HEK293 (cell line): ENCODE data around the gene ADGRD1.

Experiments
- CTCF ChIA-PET: fragments of 350-600 bp; formaldehyde crosslinking; extraction: SDS; loops from one replicate; lab custom pipeline; 2021; ENCODE audit warnings: antibody characterized with exemption; lab: Yijun Ruan, JAX
- POLR2A ChIA-PET: fragments of 300-600 bp; formaldehyde crosslinking; extraction: SDS; loops from one replicate; lab custom pipeline; 2020; ENCODE audit warnings: antibody characterized with exemption, inconsistent platforms; lab: Yijun Ruan, JAX
- H3K27ac ChIP-seq: fragments of 200-500 bp; sonication (Bioruptor generic); 2 replicates; pipeline ENCODE4 v1.5.1; 2014; ENCODE audit warnings: low read depth, low read length, control low read depth, inconsistent platforms; ENCODE audit errors: extremely low read depth
- H3K36me3 ChIP-seq, 2 experiments: fragments of 200-500 bp in 1 of 2; sonication (Bioruptor generic) in 1 of 2; 1 replicate in 1 of 2; 2 replicates in 1 of 2; pipeline ENCODE4 v1.5.1; 2014 to 2017; ENCODE audit warnings: inconsistent platforms in 2 of 2, low read length in 2 of 2; ENCODE audit not compliant: control insufficient read depth in 2 of 2, insufficient read depth in 1 of 2
- H3K4me1 ChIP-seq: fragments of 200-500 bp; sonication (Bioruptor generic); 2 replicates; pipeline ENCODE4 v1.5.1; 2014; ENCODE audit warnings: mild to moderate bottlenecking, low read length, inconsistent platforms; ENCODE audit not compliant: control insufficient read depth, insufficient read depth
- H3K4me3 ChIP-seq: 2 replicates; pipeline ENCODE4 v1.5.1; 2011; ENCODE audit warnings: low read depth, mild to moderate bottlenecking, control low read depth, low read length, moderate library complexity
- H3K9me3 ChIP-seq: fragments of 200-500 bp; sonication (Bioruptor generic); 2 replicates; pipeline ENCODE4 v1.5.1; 2014; ENCODE audit warnings: low read depth, low read length, inconsistent platforms; ENCODE audit not compliant: control insufficient read depth, insufficient read depth
- EGR2 ChIP-seq: fragments of 450-650 bp; formaldehyde crosslinking; IDR thresholded peaks from 2 replicates; pipeline ENCODE4 v1.5.1; 2016; ENCODE audit warnings: low read depth, missing biosample characterization, missing genetic modification characterization
- FEZF1 ChIP-seq: fragments of 450-650 bp; formaldehyde crosslinking; IDR thresholded peaks from 2 replicates; pipeline ENCODE4 v1.5.1; 2016; ENCODE audit warnings: missing biosample characterization, missing genetic modification characterization
- GLI2 ChIP-seq: fragments of 450-650 bp; formaldehyde crosslinking; IDR thresholded peaks from 2 replicates; pipeline ENCODE4; 2017; ENCODE audit warnings: missing biosample characterization, missing genetic modification characterization, low read depth, borderline replicate concordance
- SCRT2 ChIP-seq: fragments of 450-650 bp; formaldehyde crosslinking; IDR thresholded peaks from 2 replicates; pipeline ENCODE4 v1.5.1; 2016; ENCODE audit warnings: missing biosample characterization, missing genetic modification characterization
- ZBTB7A ChIP-seq: fragments of 450-650 bp; formaldehyde crosslinking; IDR thresholded peaks from 2 replicates; pipeline ENCODE4 v1.5.1; 2016; ENCODE audit warnings: low read depth, missing biosample characterization, missing genetic modification characterization
- ZNF132 ChIP-seq: fragments of 450-650 bp; formaldehyde crosslinking; IDR thresholded peaks from 2 replicates; pipeline ENCODE4 v1.5.1; 2017; ENCODE audit warnings: missing biosample characterization, missing genetic modification characterization, borderline replicate concordance
- ZNF248 ChIP-seq: fragments of 450-650 bp; formaldehyde crosslinking; IDR thresholded peaks from 2 replicates; pipeline ENCODE4 v1.5.1; 2017; ENCODE audit warnings: missing biosample characterization, missing genetic modification characterization
- ZNF366 ChIP-seq: fragments of 450-650 bp; formaldehyde crosslinking; conservative IDR thresholded peaks from 2 replicates; pipeline ENCODE4 v1.5.1; 2016; ENCODE audit warnings: missing biosample characterization, missing genetic modification characterization
- ZNF600 ChIP-seq: fragments of 450-650 bp; formaldehyde crosslinking; IDR thresholded peaks from 2 replicates; pipeline ENCODE4 v1.5.1; 2016; ENCODE audit warnings: missing biosample characterization, missing genetic modification characterization
- ZNF768 ChIP-seq: fragments of 450-650 bp; formaldehyde crosslinking; IDR thresholded peaks from 2 replicates; pipeline ENCODE4 v1.5.1; 2018; ENCODE audit warnings: missing biosample characterization, mild to moderate bottlenecking, missing genetic modification characterization
- ZNF843 ChIP-seq: fragments of 450-650 bp; formaldehyde crosslinking; IDR thresholded peaks from 2 replicates; pipeline ENCODE4 v1.5.1; 2016; ENCODE audit warnings: missing biosample characterization, missing genetic modification characterization
- ZSCAN16 ChIP-seq: fragments of 450-650 bp; formaldehyde crosslinking; IDR thresholded peaks from 2 replicates; pipeline ENCODE4 v1.5.1; 2016; ENCODE audit warnings: missing biosample characterization, missing genetic modification characterization
- TF ChIP-seq, protein P1 (sequence below): fragments of 450-650 bp; formaldehyde crosslinking; optimal IDR thresholded peaks from 2 replicates; pipeline ENCODE3; 2016; ENCODE audit warnings: missing biosample characterization, mild to moderate bottlenecking, missing genetic modification characterization
- TF ChIP-seq, protein P2 (sequence below): fragments of 450-650 bp; formaldehyde crosslinking; IDR thresholded peaks from 2 replicates; pipeline ENCODE4 v1.5.1; 2016; ENCODE audit warnings: missing biosample characterization, missing genetic modification characterization
- TF ChIP-seq, protein P3 (sequence below): fragments of 450-650 bp; formaldehyde crosslinking; IDR thresholded peaks from 2 replicates; pipeline ENCODE4 v1.5.1; 2016; ENCODE audit warnings: missing biosample characterization, missing genetic modification characterization

The ADGRD1 gene

GRCh38 chr12:131115766-131116467 is 162.2 kb downstream of the ADGRD1 start:
- no peak overlapping the region for H3K27ac ChIP-seq
- TF ChIP-seq ZBTB7A (tag by site-specific recombination) (no peak), FEZF1 (tag by site-specific recombination) (no peak), ZNF600 (no peak), ZNF248 (tag by site-specific recombination) (no peak), EGR2 (tag by site-specific recombination) (no peak), ZNF132 (tag by site-specific recombination) (no peak), GLI2 (no peak), ZNF843 (tag by site-specific recombination) (no peak)
- TF ChIP-seq, protein P1, sequence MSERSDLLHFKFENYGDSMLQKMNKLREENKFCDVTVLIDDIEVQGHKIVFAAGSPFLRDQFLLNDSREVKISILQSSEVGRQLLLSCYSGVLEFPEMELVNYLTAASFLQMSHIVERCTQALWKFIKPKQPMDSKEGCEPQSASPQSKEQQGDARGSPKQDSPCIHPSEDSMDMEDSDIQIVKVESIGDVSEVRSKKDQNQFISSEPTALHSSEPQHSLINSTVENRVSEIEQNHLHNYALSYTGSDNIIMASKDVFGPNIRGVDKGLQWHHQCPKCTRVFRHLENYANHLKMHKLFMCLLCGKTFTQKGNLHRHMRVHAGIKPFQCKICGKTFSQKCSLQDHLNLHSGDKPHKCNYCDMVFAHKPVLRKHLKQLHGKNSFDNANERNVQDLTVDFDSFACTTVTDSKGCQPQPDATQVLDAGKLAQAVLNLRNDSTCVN (tag by site-specific recombination): no peak
- TF ChIP-seq, protein P2, sequence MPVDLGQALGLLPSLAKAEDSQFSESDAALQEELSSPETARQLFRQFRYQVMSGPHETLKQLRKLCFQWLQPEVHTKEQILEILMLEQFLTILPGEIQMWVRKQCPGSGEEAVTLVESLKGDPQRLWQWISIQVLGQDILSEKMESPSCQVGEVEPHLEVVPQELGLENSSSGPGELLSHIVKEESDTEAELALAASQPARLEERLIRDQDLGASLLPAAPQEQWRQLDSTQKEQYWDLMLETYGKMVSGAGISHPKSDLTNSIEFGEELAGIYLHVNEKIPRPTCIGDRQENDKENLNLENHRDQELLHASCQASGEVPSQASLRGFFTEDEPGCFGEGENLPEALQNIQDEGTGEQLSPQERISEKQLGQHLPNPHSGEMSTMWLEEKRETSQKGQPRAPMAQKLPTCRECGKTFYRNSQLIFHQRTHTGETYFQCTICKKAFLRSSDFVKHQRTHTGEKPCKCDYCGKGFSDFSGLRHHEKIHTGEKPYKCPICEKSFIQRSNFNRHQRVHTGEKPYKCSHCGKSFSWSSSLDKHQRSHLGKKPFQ: no peak
- no peaks in the 10 kb centered on the region for H3K4me1 ChIP-seq
- no peak overlapping the region for H3K4me3 ChIP-seq
- ChIA-PET POLR2A (no interaction called here), CTCF (interaction anchor here (0.5 to 3.6 kb wide), 8 partner anchors 10 to 338 kb away, joined by 3 to 31 read pairs (median 4); no protein-coding TSS in a partner anchor)
- no peaks in the 10 kb centered on the region for H3K9me3 ChIP-seq
- H3K36me3 ChIP-seq: no peaks in the 10 kb centered on the region

- Histone ChIP-seq H3K4me1 (no peaks in the 10 kb centered on the region), H3K27ac (no peak overlapping the region), H3K9me3 (no peaks in the 10 kb centered on the region), H3K4me3 (no peak overlapping the region), H3K36me3 (no peaks in the 10 kb centered on the region)
- POLR2A ChIA-PET: no interaction called here
- CTCF ChIA-PET: interaction anchor here (0.5 to 3.6 kb wide), 10 partner anchors 10 to 841 kb away, joined by 3 to 31 read pairs (median 4); no protein-coding TSS in a partner anchor
- no peak for TF ChIP-seq ZSCAN16
- no peak for TF ChIP-seq ZNF366 (tag by site-specific recombination)
- peak; percentile 47; the same call in 1 of the 2 replicates for TF ChIP-seq EGR2 (tag by site-specific recombination)
- TF ChIP-seq ZNF768 (tag by site-specific recombination): no peak
- TF ChIP-seq, protein P3, sequence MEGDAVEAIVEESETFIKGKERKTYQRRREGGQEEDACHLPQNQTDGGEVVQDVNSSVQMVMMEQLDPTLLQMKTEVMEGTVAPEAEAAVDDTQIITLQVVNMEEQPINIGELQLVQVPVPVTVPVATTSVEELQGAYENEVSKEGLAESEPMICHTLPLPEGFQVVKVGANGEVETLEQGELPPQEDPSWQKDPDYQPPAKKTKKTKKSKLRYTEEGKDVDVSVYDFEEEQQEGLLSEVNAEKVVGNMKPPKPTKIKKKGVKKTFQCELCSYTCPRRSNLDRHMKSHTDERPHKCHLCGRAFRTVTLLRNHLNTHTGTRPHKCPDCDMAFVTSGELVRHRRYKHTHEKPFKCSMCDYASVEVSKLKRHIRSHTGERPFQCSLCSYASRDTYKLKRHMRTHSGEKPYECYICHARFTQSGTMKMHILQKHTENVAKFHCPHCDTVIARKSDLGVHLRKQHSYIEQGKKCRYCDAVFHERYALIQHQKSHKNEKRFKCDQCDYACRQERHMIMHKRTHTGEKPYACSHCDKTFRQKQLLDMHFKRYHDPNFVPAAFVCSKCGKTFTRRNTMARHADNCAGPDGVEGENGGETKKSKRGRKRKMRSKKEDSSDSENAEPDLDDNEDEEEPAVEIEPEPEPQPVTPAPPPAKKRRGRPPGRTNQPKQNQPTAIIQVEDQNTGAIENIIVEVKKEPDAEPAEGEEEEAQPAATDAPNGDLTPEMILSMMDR (tag by site-specific recombination): 0 out of 2 replicates have a peak, but pooled peaks have one; percentile 34
- TF ChIP-seq SCRT2 (tag by site-specific recombination): no peak
Observed at GRCh38 chr12:131116468-131117117, 162.9 kb downstream of the ADGRD1 start.
